Type B pancreatic cell (in vitro differentiated cells): ENCODE results near the gene PITPNM1. TPM values are rescaled to one million over a fixed set of nuclear protein-coding genes. Genes with fewer than 3 reads are reported as not detected.

Experiments
- DNase-seq: peaks from one replicate; pipeline ENCODE4 v3.0.0; 2021; ENCODE audit warnings: mixed read lengths; ENCODE audit not compliant: unreplicated experiment; ENCODE audit errors: extremely low spot score
- H3K27ac Mint-ChIP-seq: 2 replicates; pipeline ENCODE4 v1.8.0; 2021; ENCODE audit warnings: mild to moderate bottlenecking, mixed read lengths
- H3K27me3 Mint-ChIP-seq: 2 replicates; pipeline ENCODE4 v1.8.0; 2021; ENCODE audit warnings: mixed read lengths
- H3K36me3 Mint-ChIP-seq: 2 replicates; pipeline ENCODE4 v1.8.0; 2021; ENCODE audit warnings: mixed read lengths
- H3K4me1 Mint-ChIP-seq: one replicate; pipeline ENCODE4 v1.8.0; 2021; ENCODE audit warnings: mixed read lengths; ENCODE audit not compliant: unreplicated experiment
- H3K4me3 Mint-ChIP-seq: 2 replicates; pipeline ENCODE4 v1.8.0; 2021; ENCODE audit warnings: mild to moderate bottlenecking, mixed read lengths
- H3K9me3 Mint-ChIP-seq: 2 replicates; pipeline ENCODE4 v1.8.0; 2021; ENCODE audit warnings: mixed read lengths
- CTCF ChIP-seq: fragments of 200-600 bp; sonication (generic); conservative IDR thresholded peaks from 2 replicates; pipeline ENCODE4 v1.5.0; 2021; ENCODE audit warnings: antibody characterized with exemption, mild to moderate bottlenecking
- total RNA-seq: library from RNA; stranded (reverse); gene quantifications from 2 replicates; pipeline ENCODE4 v1.2.1, GENCODE V29; 2021; ENCODE audit warnings: low replicate concordance

The PITPNM1 gene
- total RNA-seq, 1 donor from 2014 or later: 51.7 TPM

DNA sequence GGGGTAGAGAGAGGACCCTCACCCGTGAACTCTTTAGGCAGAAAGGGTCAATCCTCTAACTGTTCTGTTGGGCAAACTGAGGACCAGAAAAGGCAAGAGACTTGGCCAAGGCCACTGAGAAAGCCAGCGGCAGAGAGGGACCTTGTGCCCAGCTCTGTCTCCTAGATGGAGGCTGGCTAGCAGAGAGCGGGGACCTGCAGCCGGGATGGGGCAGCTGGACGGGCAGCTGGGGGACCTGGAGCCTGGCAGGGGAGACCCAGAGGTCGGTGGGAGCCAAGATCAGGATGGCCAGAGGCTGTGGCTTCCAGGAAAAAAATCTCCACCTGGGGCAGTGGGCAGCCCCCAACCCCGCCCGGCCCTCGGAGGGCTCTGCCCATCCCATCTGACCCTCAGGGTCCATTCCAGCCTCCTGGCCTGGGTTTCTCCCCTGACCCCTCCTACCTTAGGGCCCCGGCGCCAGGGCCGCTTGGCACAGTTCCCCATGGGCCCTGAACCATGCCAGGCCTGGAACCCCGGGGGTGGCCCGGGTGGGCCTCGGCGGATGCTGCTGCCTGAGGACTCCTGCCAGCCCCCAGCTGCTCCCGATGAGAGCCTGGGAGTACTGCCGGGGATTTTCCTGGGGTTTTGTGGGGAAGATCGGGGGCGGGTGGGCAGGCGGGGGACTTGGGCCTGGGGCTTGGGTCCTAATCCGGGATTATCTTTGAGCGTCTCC is 17.8 kb upstream of the PITPNM1 start, which contains the start of gene CABP2:
Gene CABP2, minus strand, starts transcription at position 603 of the 712 bp plus-strand sequence. Its CDS starts 120 bp downstream, at position 483.
- H3K4me1 Mint-ChIP-seq: no peaks in the 10 kb centered on the region
- TF ChIP-seq CTCF: no peak
- no peak for DNase-seq
- H3K36me3 Mint-ChIP-seq: no peaks in the 10 kb centered on the region
- H3K27ac Mint-ChIP-seq: no peak within 1 kb of the TSS
- H3K9me3 Mint-ChIP-seq: peaks cover 6% of the 10 kb centered on the region
- H3K27me3 Mint-ChIP-seq: peaks cover 18% of the 10 kb centered on the region
- no peak within 1 kb of the TSS for H3K4me3 Mint-ChIP-seq

GRCh38 chr11:67522338-67522737 is 17.2 kb upstream of the PITPNM1 start:
- no peak for DNase-seq
- Mint-ChIP-seq H3K27ac (no peak overlapping the region), H3K36me3 (no peaks in the 10 kb centered on the region), H3K27me3 (peaks cover 15% of the 10 kb centered on the region), H3K9me3 (peaks cover 2% of the 10 kb centered on the region), H3K4me1 (no peaks in the 10 kb centered on the region), H3K4me3 (no peak overlapping the region)
- no peak for TF ChIP-seq CTCF

GRCh38 chr11:67521924-67522323 is 16.8 kb upstream of the PITPNM1 start:
- no peak for DNase-seq
- Mint-ChIP-seq H3K4me3 (no peak overlapping the region), H3K9me3 (no peaks in the 10 kb centered on the region), H3K4me1 (no peaks in the 10 kb centered on the region), H3K36me3 (no peaks in the 10 kb centered on the region), H3K27ac (no peak overlapping the region), H3K27me3 (peaks cover 11% of the 10 kb centered on the region)
- TF ChIP-seq CTCF: no peak

DNA sequence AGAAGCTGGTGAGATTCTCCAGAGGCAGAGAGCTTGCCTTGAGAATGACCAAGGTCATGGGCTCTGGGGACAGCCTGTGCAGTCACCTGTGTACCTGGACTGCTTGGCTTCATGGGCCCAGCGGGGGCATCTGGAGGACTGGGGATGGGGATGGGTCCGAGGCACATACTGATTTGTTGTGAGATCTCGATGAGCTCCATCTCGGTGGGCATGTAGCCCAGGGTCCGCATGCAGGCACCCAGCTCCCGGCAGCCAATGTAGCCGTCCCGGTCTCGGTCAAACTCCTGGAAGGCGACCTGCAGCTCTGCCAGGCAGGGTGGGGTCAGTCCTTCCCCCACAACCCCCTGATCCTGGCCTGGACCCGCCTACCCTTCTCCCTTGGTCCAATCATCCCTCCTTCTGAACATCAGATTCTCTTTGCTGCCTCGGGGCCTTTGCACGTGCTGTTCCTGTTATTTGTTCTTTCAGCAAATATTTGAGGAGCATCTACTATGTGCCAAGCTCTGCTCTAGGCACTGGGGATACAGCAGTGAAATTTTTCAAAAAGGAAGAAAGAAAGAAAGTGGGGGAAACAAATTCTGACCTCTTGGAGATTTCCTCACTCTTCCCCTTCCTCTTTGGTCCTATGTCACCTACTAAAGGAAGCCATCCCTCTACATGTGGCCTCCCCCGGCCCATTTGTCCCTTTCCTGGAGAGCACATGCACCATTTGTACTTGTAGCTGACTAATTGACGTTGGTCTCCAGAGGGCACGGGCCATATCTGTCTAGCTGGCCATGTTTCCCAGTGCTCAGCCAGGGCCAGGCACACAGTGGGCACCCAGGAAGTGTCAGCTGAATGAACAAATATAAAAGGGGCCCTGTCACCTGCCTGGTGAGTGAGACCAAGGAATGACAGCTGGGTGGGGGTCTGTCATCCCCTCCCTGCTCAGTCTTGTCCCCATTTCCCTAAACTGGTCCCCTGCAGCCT is 16.0 kb upstream of the PITPNM1 start:
- no peak for TF ChIP-seq CTCF

DNA sequence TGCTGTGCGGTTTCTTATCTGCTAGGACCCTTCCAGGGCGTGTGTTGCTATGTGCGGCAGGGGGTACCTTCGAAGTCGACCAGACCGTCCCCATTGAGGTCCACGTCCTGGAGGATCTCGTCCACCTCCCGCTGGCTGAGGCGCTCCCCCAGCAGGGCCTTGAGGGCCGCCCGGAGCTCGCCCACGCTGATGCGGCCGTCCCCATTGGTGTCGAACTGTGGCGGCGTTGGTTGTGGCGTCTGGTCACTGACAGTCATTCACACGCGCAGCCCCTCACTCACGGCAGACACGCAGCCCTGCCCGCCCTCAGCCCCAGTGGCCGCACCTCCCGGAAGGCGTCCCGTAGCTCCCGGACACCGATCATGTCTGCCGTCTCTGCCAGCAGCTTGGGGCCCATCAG is 14.6 kb upstream of the PITPNM1 start:
- no peaks in the 10 kb centered on the region for H3K4me1 Mint-ChIP-seq
- H3K9me3 Mint-ChIP-seq: no peaks in the 10 kb centered on the region
- no peaks in the 10 kb centered on the region for H3K36me3 Mint-ChIP-seq
- DNase-seq: no peak
- H3K27ac Mint-ChIP-seq: no peak overlapping the region
- no peak for TF ChIP-seq CTCF
- H3K4me3 Mint-ChIP-seq: no peak overlapping the region
- peaks cover 17% of the 10 kb centered on the region for H3K27me3 Mint-ChIP-seq

More for the DNA sequence above, 16.0 kb upstream of the PITPNM1 start:
- Mint-ChIP-seq H3K27me3 (peaks cover 9% of the 10 kb centered on the region), H3K27ac (no peak overlapping the region), H3K4me3 (no peak overlapping the region), H3K36me3 (no peaks in the 10 kb centered on the region), H3K9me3 (no peaks in the 10 kb centered on the region), H3K4me1 (no peaks in the 10 kb centered on the region)
- DNase-seq: no peak
